Caco-2 (cell line): ENCODE results near the gene SMARCC1. TPM values are rescaled to one million over a fixed set of nuclear protein-coding genes. Genes with fewer than 3 reads are reported as not detected.

Experiments
- BruUV-seq: library from RNA; stranded (reverse); fragments of 400-500 nt; replicated peaks from 2 replicates; lab custom pipeline; 2021; lab: Mats Ljungman, UMichigan
- CTCF ChIA-PET: fragments of 300-600 bp; sonication (Branson Sonifier 250); formaldehyde crosslinking; loops from one replicate; lab custom pipeline; 2022; ENCODE audit warnings: antibody characterized with exemption; lab: Charles Lee
- POLR2A ChIA-PET: fragments of 300-600 bp; sonication (Branson Sonifier 250); formaldehyde crosslinking; loops from one replicate; lab custom pipeline; 2022; ENCODE audit warnings: antibody characterized with exemption; lab: Charles Lee
- DNase-seq, 2 experiments: peaks; one replicate each; pipeline versions ENCODE4 v3.0.0 to v3.0.0-alpha.2; 2020 to 2022
- H3K27me3 ChIP-seq: replicated peaks from 2 replicates; pipeline ENCODE4 v1.6.0; 2011; ENCODE audit warnings: low read length; ENCODE audit not compliant: control insufficient read depth, insufficient read depth
- H3K36me3 ChIP-seq: 2 replicates; pipeline ENCODE4 v1.5.1; 2011; ENCODE audit warnings: low read length; ENCODE audit not compliant: control insufficient read depth, insufficient read depth
- H3K4me1 ChIP-seq: fragments of 250-450 bp; sonication (Bioruptor Pico); 2 replicates; pipeline ENCODE4 v1.5.1; 2020; ENCODE audit warnings: mild to moderate bottlenecking
- H3K4me3 ChIP-seq: 2 replicates; pipeline ENCODE4 v1.5.1; 2011; ENCODE audit warnings: low read depth, mild to moderate bottlenecking, control low read depth, low read length
- H3K9me3 ChIP-seq: fragments of 250-450 bp; sonication (Bioruptor Pico); 2 replicates; pipeline ENCODE4 v1.5.1; 2020; ENCODE audit warnings: mild to moderate bottlenecking, moderate library complexity
- H3K27ac Mint-ChIP-seq: one replicate; pipeline ENCODE4 v1.8.0; 2022; ENCODE audit warnings: mixed read lengths; ENCODE audit not compliant: unreplicated experiment
- H3K27me3 Mint-ChIP-seq: one replicate; pipeline ENCODE4 v1.8.0; 2022; ENCODE audit warnings: mixed read lengths; ENCODE audit not compliant: insufficient read depth, unreplicated experiment
- H3K36me3 Mint-ChIP-seq: one replicate; pipeline ENCODE4 v1.8.0; 2022; ENCODE audit warnings: mild to moderate bottlenecking, mixed read lengths; ENCODE audit not compliant: insufficient read depth, unreplicated experiment
- H3K4me1 Mint-ChIP-seq: one replicate; pipeline ENCODE4 v1.8.0; 2022; ENCODE audit warnings: low read depth, mixed read lengths; ENCODE audit not compliant: unreplicated experiment
- H3K4me3 Mint-ChIP-seq: one replicate; pipeline ENCODE4 v1.8.0; 2022; ENCODE audit warnings: mild to moderate bottlenecking, moderate library complexity, mixed read lengths; ENCODE audit not compliant: unreplicated experiment
- H3K9me3 Mint-ChIP-seq: one replicate; pipeline ENCODE4 v1.8.0; 2022; ENCODE audit warnings: mixed read lengths; ENCODE audit not compliant: unreplicated experiment
- CTCF ChIP-seq, 2 experiments: fragments of 200-600 bp in 1 of 2; IDR thresholded peaks; 1 replicate in 1 of 2; 2 replicates in 1 of 2; pipeline versions ENCODE4 v1.5.1 to v1.8.0; 2011 to 2022; ENCODE audit warnings: antibody characterized with exemption in 1 of 2, control low read depth in 1 of 2, inconsistent platforms in 1 of 2, low read depth in 1 of 2, low read length in 1 of 2, mild to moderate bottlenecking in 1 of 2, moderate library complexity in 1 of 2; ENCODE audit not compliant: insufficient read depth in 1 of 2, severe bottlenecking in 1 of 2, unreplicated experiment in 1 of 2
- intact Hi-C: fragments of 100-400 bp; cut with micrococcal nuclease; formaldehyde crosslinking; loops from one replicate; pipeline ENCODE4 v1.10.0; 2022; ENCODE audit not compliant: unreplicated experiment
- total RNA-seq: library from RNA; stranded (reverse); gene quantifications from 2 replicates; pipeline ENCODE4 v1.2.3, GENCODE V29; 2022

The SMARCC1 gene
- total RNA-seq, 1 experiment from 2014 or later: 128 TPM

GRCh38 chr3:47711596-47711995 is 70.1 kb downstream of the SMARCC1 start:
- TF ChIP-seq CTCF (IDR thresholded peaks at IDR 0.05; ENCODE audit: insufficient read depth in 1 of 2, low read depth in 1 of 2, low read length in 1 of 2, severe bottlenecking in 1 of 2, unreplicated experiment in 1 of 2): no peak
- no peak overlapping the region for H3K4me3 Mint-ChIP-seq
- no peaks in the 10 kb centered on the region for H3K9me3 Mint-ChIP-seq
- H3K36me3 Mint-ChIP-seq: peaks cover 81% of the 10 kb centered on the region
- H3K27ac Mint-ChIP-seq: no peak overlapping the region
- Histone ChIP-seq H3K36me3 (no peaks in the 10 kb centered on the region), H3K4me1 (no peaks in the 10 kb centered on the region), H3K9me3 (no peaks in the 10 kb centered on the region), H3K4me3 (no peak overlapping the region), H3K27me3 (no peaks in the 10 kb centered on the region)
- no peaks in the 10 kb centered on the region for H3K27me3 Mint-ChIP-seq
- no peak for DNase-seq
- CTCF ChIA-PET: no interaction called here
- no TSS peak for BruUV-seq
- POLR2A ChIA-PET: no interaction called here
- intact Hi-C loops: no loop called here
- no peaks in the 10 kb centered on the region for H3K4me1 Mint-ChIP-seq

- H3K9me3 ChIP-seq: no peaks in the 10 kb centered on the region
- no peaks in the 10 kb centered on the region for H3K36me3 ChIP-seq
- DNase-seq: no peak
- intact Hi-C loops: no loop called here
- Mint-ChIP-seq H3K4me1 (no peaks in the 10 kb centered on the region), H3K4me3 (no peak overlapping the region), H3K27me3 (no peaks in the 10 kb centered on the region), H3K27ac (no peak overlapping the region), H3K36me3 (peaks cover 89% of the 10 kb centered on the region), H3K9me3 (no peaks in the 10 kb centered on the region)
- H3K4me3 ChIP-seq: no peak overlapping the region
- POLR2A ChIA-PET: no interaction called here
- TF ChIP-seq CTCF (IDR thresholded peaks at IDR 0.05; ENCODE audit: insufficient read depth in 1 of 2, low read depth in 1 of 2, low read length in 1 of 2, severe bottlenecking in 1 of 2, unreplicated experiment in 1 of 2): no peak
- no peaks in the 10 kb centered on the region for H3K4me1 ChIP-seq
- H3K27me3 ChIP-seq: no peaks in the 10 kb centered on the region
- CTCF ChIA-PET: no interaction called here
- TSS peak; percentile 8 for BruUV-seq
Observed at GRCh38 chr3:47705391-47705790, 76.3 kb downstream of the SMARCC1 start.

GRCh38 chr3:47704237-47704612 is 77.5 kb downstream of the SMARCC1 start:
- Histone ChIP-seq H3K4me3 (no peak overlapping the region), H3K4me1 (no peaks in the 10 kb centered on the region), H3K9me3 (no peaks in the 10 kb centered on the region), H3K27me3 (no peaks in the 10 kb centered on the region), H3K36me3 (no peaks in the 10 kb centered on the region)
- POLR2A ChIA-PET: no interaction called here
- peaks cover 87% of the 10 kb centered on the region for H3K36me3 Mint-ChIP-seq
- H3K27ac Mint-ChIP-seq: no peak overlapping the region
- no peak for DNase-seq
- no peak for TF ChIP-seq CTCF (IDR thresholded peaks at IDR 0.05; ENCODE audit: insufficient read depth in 1 of 2, low read depth in 1 of 2, low read length in 1 of 2, severe bottlenecking in 1 of 2, unreplicated experiment in 1 of 2)
- no peak overlapping the region for H3K4me3 Mint-ChIP-seq
- intact Hi-C loops: no loop called here
- no peaks in the 10 kb centered on the region for H3K9me3 Mint-ChIP-seq
- no peaks in the 10 kb centered on the region for H3K27me3 Mint-ChIP-seq
- CTCF ChIA-PET: no interaction called here
- no TSS peak for BruUV-seq
- no peaks in the 10 kb centered on the region for H3K4me1 Mint-ChIP-seq
